NCI-H2107 (cell line): Measurements from ENCODE around the gene CREB5.
"Not testable (repeated sequence)": the region's sequence is repeated elsewhere in the genome, so short reads cannot be mapped to it uniquely, and the experiment has no call there.

Experiments used
- DNase-seq: peaks from one replicate; lab custom pipeline; 2025; lab: John Stamatoyannopoulos, UW

CREB5 gene

GRCh38 chr7:28813243-28813962 lies 401.1 kb downstream of the CREB5 start:
- no peak for DNase-seq

GRCh38 chr7:28815369-28815927 lies 403.1 kb downstream of the CREB5 start:
- no peak for DNase-seq

GRCh38 chr7:28815928-28816373 lies 403.6 kb downstream of the CREB5 start:
- DNase-seq = no peak

GRCh38 chr7:28818996-28819395 lies 406.7 kb downstream of the CREB5 start:
- DNase-seq = no peak

GRCh38 chr7:28823582-28823981 lies 411.3 kb downstream of the CREB5 start:
- DNase-seq = no peak

GRCh38 chr7:28825817-28826448 lies 413.6 kb downstream of the CREB5 start:
- not testable (repeated sequence) for DNase-seq

GRCh38 chr7:28830846-28831245 lies 418.5 kb downstream of the CREB5 start:
- peak; percentile 39 for DNase-seq

- DNase-seq = no peak
Observed at GRCh38 chr7:28832669-28833068, 420.4 kb downstream of the CREB5 start.

- no peak for DNase-seq
Observed at GRCh38 chr7:28835800-28836199, 423.5 kb downstream of the CREB5 start.

GRCh38 chr7:28836716-28837115 lies 424.4 kb downstream of the CREB5 start:
- no peak for DNase-seq

GRCh38 chr7:28837216-28837615 lies 424.9 kb downstream of the CREB5 start:
- DNase-seq = no peak

- DNase-seq = peak; percentile 6
Observed at GRCh38 chr7:28840592-28840995, 428.3 kb downstream of the CREB5 start.

- no peak for DNase-seq
Observed at GRCh38 chr7:28841766-28842165, 429.4 kb downstream of the CREB5 start.

- no peak for DNase-seq
Observed at GRCh38 chr7:28842769-28843295, 430.5 kb downstream of the CREB5 start.

- DNase-seq = no peak
Observed at GRCh38 chr7:28845106-28845505, 432.8 kb downstream of the CREB5 start.

GRCh38 chr7:28847176-28847575 lies 434.9 kb downstream of the CREB5 start:
- no peak for DNase-seq

- no peak for DNase-seq
Observed at GRCh38 chr7:28847681-28848080, 435.4 kb downstream of the CREB5 start.

GRCh38 chr7:28848906-28849305 lies 436.6 kb downstream of the CREB5 start:
- no peak for DNase-seq

GRCh38 chr7:28850699-28851098 lies 438.4 kb downstream of the CREB5 start:
- DNase-seq = no peak

GRCh38 chr7:28853150-28853549 lies 440.8 kb downstream of the CREB5 start:
- no peak for DNase-seq

GRCh38 chr7:28853834-28854749 lies 441.8 kb downstream of the CREB5 start:
- peak; percentile 51 for DNase-seq

GRCh38 chr7:28854750-28855074 lies 442.4 kb downstream of the CREB5 start:
- DNase-seq = no peak
